Measurements from ENCODE around the gene SIK2.

SIK2 gene

GRCh38 chr11:111688013-111688412, 85.8 kb downstream of the SIK2 start:
- H3K4me3 Mint-ChIP-seq, result no peak overlapping the region
- no peaks in the 10 kb centered on the region for H3K4me1 Mint-ChIP-seq
- DNase-seq, result no peak
- H3K9me3 Mint-ChIP-seq, result no peaks in the 10 kb centered on the region
- H3K27me3 Mint-ChIP-seq, result no peaks in the 10 kb centered on the region
- no peak overlapping the region for H3K27ac Mint-ChIP-seq
- ATAC-seq, result no peak

- DNase-seq (no peak), ATAC-seq (no peak)
- Mint-ChIP-seq H3K27ac (no peak overlapping the region), H3K4me3 (no peak overlapping the region), H3K27me3 (no peaks in the 10 kb centered on the region), H3K9me3 (no peaks in the 10 kb centered on the region), H3K4me1 (no peaks in the 10 kb centered on the region)
Measured at GRCh38 chr11:111691176-111691575, 88.9 kb downstream of the SIK2 start.

GRCh38 chr11:111691741-111692140, 89.5 kb downstream of the SIK2 start:
- Mint-ChIP-seq H3K27ac (no peak overlapping the region), H3K4me1 (no peaks in the 10 kb centered on the region), H3K4me3 (no peak overlapping the region), H3K9me3 (no peaks in the 10 kb centered on the region), H3K27me3 (no peaks in the 10 kb centered on the region)
- ATAC-seq, result no peak
- DNase-seq, result no peak

GRCh38 chr11:111693224-111693937, 91.1 kb downstream of the SIK2 start:
- Mint-ChIP-seq H3K4me1 (no peaks in the 10 kb centered on the region), H3K9me3 (no peaks in the 10 kb centered on the region), H3K4me3 (no peak overlapping the region), H3K27me3 (no peaks in the 10 kb centered on the region), H3K27ac (no peak overlapping the region)
- ATAC-seq (no peak), DNase-seq (no peak)

- no peaks in the 10 kb centered on the region for H3K27me3 Mint-ChIP-seq
- no peak overlapping the region for H3K4me3 Mint-ChIP-seq
- ATAC-seq (no peak), DNase-seq (no peak)
- no peaks in the 10 kb centered on the region for H3K4me1 Mint-ChIP-seq
- no peaks in the 10 kb centered on the region for H3K9me3 Mint-ChIP-seq
- H3K27ac Mint-ChIP-seq, result no peak overlapping the region
Measured at GRCh38 chr11:111694851-111695250, 92.6 kb downstream of the SIK2 start.

- no peak for DNase-seq
Measured at GRCh38 chr11:111696556-111696955, 94.3 kb downstream of the SIK2 start.

GRCh38 chr11:111697933-111698371, 95.7 kb downstream of the SIK2 start:
- Mint-ChIP-seq H3K27ac (no peak overlapping the region), H3K9me3 (no peaks in the 10 kb centered on the region)
- ATAC-seq, result no peak

More at GRCh38 chr11:111696556-111696955, 94.3 kb downstream of the SIK2 start:
- Mint-ChIP-seq H3K27me3 (no peaks in the 10 kb centered on the region), H3K4me3 (no peak overlapping the region), H3K9me3 (no peaks in the 10 kb centered on the region), H3K27ac (no peak overlapping the region), H3K4me1 (no peaks in the 10 kb centered on the region)
- no peak for ATAC-seq

GRCh38 chr11:111698852-111699559, 96.8 kb downstream of the SIK2 start:
- Mint-ChIP-seq H3K9me3 (no peaks in the 10 kb centered on the region), H3K4me3 (no peak overlapping the region), H3K4me1 (no peaks in the 10 kb centered on the region), H3K27ac (no peak overlapping the region), H3K27me3 (no peaks in the 10 kb centered on the region)
- ATAC-seq, result peak; percentile 45
- DNase-seq, result no peak

More at GRCh38 chr11:111697933-111698371, 95.7 kb downstream of the SIK2 start:
- H3K4me1 Mint-ChIP-seq, result no peaks in the 10 kb centered on the region
- H3K27me3 Mint-ChIP-seq, result no peaks in the 10 kb centered on the region
- DNase-seq, result no peak
- H3K4me3 Mint-ChIP-seq, result no peak overlapping the region

GRCh38 chr11:111699579-111700156, 97.4 kb downstream of the SIK2 start:
- Mint-ChIP-seq H3K4me3 (no peak overlapping the region), H3K9me3 (no peaks in the 10 kb centered on the region), H3K27ac (no peak overlapping the region), H3K4me1 (no peaks in the 10 kb centered on the region), H3K27me3 (no peaks in the 10 kb centered on the region)
- ATAC-seq (no peak), DNase-seq (no peak)

GRCh38 chr11:111700162-111700561, 97.9 kb downstream of the SIK2 start:
- no peaks in the 10 kb centered on the region for H3K9me3 Mint-ChIP-seq
- no peaks in the 10 kb centered on the region for H3K4me1 Mint-ChIP-seq
- H3K27ac Mint-ChIP-seq, result no peak overlapping the region
- no peak for DNase-seq
- no peak for ATAC-seq
- no peaks in the 10 kb centered on the region for H3K27me3 Mint-ChIP-seq
- no peak overlapping the region for H3K4me3 Mint-ChIP-seq

GRCh38 chr11:111702623-111703022, 100.4 kb downstream of the SIK2 start:
- DNase-seq, result no peak
- Mint-ChIP-seq H3K27me3 (no peaks in the 10 kb centered on the region), H3K4me3 (no peak overlapping the region), H3K4me1 (no peaks in the 10 kb centered on the region), H3K27ac (no peak overlapping the region), H3K9me3 (no peaks in the 10 kb centered on the region)
- ATAC-seq, result no peak

- H3K4me3 Mint-ChIP-seq, result no peak overlapping the region
- H3K9me3 Mint-ChIP-seq, result no peaks in the 10 kb centered on the region
- DNase-seq (no peak), ATAC-seq (no peak)
- H3K4me1 Mint-ChIP-seq, result no peaks in the 10 kb centered on the region
- no peaks in the 10 kb centered on the region for H3K27me3 Mint-ChIP-seq
- peak overlapping the region in 1 of 2 donors; percentile 47 for H3K27ac Mint-ChIP-seq
Measured at GRCh38 chr11:111703576-111703975, 101.3 kb downstream of the SIK2 start.

- DNase-seq, result no peak
- no peak for ATAC-seq
- Mint-ChIP-seq H3K9me3 (no peaks in the 10 kb centered on the region), H3K27ac (peak overlapping the region in 1 of 2 donors; percentile 35), H3K27me3 (no peaks in the 10 kb centered on the region), H3K4me1 (no peaks in the 10 kb centered on the region), H3K4me3 (no peak overlapping the region)
Measured at GRCh38 chr11:111707039-111707690, 104.9 kb downstream of the SIK2 start.

GRCh38 chr11:111707691-111708067, 105.4 kb downstream of the SIK2 start:
- Mint-ChIP-seq H3K4me3 (no peak overlapping the region), H3K9me3 (no peaks in the 10 kb centered on the region), H3K27ac (no peak overlapping the region), H3K27me3 (no peaks in the 10 kb centered on the region), H3K4me1 (no peaks in the 10 kb centered on the region)
- no peak for ATAC-seq
- no peak for DNase-seq

- DNase-seq (no peak), ATAC-seq (no peak)
- Mint-ChIP-seq H3K27me3 (no peaks in the 10 kb centered on the region), H3K4me3 (no peak overlapping the region), H3K27ac (no peak overlapping the region), H3K4me1 (no peaks in the 10 kb centered on the region), H3K9me3 (no peaks in the 10 kb centered on the region)
Measured at GRCh38 chr11:111714522-111714921, 112.3 kb downstream of the SIK2 start.
